ENCODE measurements around the gene RPL35. TPM values are rescaled to one million over a fixed set of nuclear protein-coding genes. Genes with fewer than 3 reads are reported as not detected.

The RPL35 gene
- total RNA-seq, 1 donor from 2014 or later, result 812 TPM

DNA sequence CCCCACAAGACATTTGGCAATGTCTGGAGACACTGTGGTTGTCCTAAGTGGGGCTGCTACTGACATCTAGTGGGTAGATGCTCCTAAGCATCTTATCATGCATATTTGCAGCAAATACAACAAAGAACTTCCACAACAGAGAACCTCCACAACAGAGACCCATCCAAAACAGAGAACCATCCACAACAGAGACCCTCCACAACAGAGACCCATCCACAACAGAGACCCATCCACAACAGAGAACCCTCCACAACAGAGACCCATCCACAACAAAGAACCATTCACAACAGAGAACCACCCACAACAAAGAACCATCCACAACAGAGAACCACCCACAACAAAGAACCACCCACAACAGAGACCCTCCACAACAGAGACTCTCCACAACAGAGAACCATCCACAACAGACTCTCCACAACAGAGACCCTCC is 33.0 kb upstream of the RPL35 start:
- H3K4me3 ChIP-seq, result no peak overlapping the region
- no peaks in the 10 kb centered on the region for H3K4me1 ChIP-seq
- H3K27ac ChIP-seq, result no peak overlapping the region
- TF ChIP-seq, protein P1, sequence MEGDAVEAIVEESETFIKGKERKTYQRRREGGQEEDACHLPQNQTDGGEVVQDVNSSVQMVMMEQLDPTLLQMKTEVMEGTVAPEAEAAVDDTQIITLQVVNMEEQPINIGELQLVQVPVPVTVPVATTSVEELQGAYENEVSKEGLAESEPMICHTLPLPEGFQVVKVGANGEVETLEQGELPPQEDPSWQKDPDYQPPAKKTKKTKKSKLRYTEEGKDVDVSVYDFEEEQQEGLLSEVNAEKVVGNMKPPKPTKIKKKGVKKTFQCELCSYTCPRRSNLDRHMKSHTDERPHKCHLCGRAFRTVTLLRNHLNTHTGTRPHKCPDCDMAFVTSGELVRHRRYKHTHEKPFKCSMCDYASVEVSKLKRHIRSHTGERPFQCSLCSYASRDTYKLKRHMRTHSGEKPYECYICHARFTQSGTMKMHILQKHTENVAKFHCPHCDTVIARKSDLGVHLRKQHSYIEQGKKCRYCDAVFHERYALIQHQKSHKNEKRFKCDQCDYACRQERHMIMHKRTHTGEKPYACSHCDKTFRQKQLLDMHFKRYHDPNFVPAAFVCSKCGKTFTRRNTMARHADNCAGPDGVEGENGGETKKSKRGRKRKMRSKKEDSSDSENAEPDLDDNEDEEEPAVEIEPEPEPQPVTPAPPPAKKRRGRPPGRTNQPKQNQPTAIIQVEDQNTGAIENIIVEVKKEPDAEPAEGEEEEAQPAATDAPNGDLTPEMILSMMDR (IDR thresholded peaks at IDR 0.05), result peak; percentile 16
- DNase-seq, result no peak
- H3K9me3 ChIP-seq, result no peaks in the 10 kb centered on the region
- peaks cover 86% of the 10 kb centered on the region for H3K36me3 ChIP-seq
- H3K27me3 ChIP-seq (ENCODE audit: low read depth), result no peaks in the 10 kb centered on the region
- no peak for ATAC-seq
- intact Hi-C loops (cut with DNase I), result no loop called here

DNA sequence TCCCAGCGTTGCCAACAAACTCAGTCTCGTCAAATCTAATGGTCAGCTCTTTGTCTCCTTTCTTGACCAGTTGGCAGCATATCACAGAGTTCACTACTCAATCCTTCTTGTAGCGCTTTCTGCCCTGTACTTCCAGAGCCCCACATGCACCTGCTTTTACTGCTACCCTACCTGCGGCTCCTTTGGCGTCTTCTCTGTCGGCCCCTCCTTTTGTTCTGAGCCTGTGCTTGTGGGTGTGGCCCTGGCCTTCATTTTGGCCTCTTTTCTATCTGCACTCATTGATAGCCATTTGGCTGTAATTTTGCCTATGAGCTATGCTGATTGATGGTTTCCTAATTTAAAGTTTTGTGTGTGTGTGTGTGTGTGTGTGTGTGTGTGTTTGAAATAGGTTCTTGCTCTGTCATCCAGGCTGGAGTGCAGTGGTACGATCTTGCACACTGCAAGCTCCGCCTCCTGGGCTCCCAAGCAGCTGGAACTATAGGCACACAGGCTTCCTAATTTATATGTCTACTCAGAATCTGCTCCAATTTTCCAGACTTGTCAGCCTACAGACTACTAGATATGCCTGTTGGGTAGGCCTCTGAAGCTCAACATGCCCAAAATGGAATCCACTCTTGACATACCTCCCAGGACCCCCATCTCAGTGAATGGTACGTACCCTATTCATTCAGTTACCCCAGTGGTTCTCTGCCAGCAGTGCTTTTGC is 32.4 kb upstream of the RPL35 start:
- intact Hi-C loops (cut with DNase I), result no loop called here
- H3K27ac ChIP-seq, result no peak overlapping the region
- DNase-seq, result no peak
- ATAC-seq, result no peak
- TF ChIP-seq, protein P1 (IDR thresholded peaks at IDR 0.05), result no peak
- no peak overlapping the region for H3K4me3 ChIP-seq
- no peaks in the 10 kb centered on the region for H3K27me3 ChIP-seq (ENCODE audit: low read depth)
- no peaks in the 10 kb centered on the region for H3K9me3 ChIP-seq
- peaks cover 86% of the 10 kb centered on the region for H3K36me3 ChIP-seq
- no peaks in the 10 kb centered on the region for H3K4me1 ChIP-seq

DNA sequence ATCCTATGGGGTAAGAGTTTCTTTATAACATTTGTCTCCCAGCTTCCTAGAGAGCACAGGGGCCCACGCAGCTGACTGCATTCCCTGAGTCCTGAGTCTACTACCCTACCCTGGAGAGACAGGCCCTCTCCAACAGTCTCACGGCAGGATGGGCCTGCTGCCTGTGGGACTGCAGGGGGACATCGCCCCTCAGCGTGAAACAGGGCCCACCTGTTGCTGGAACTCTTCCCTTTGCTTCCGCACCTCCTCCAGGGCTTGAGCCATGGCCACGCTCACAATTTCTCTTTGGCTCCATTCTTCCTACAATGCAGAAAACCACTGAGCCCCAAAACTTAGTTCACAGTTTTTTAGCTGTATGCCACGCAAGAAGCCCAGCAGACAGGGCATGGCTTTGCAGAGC is 28.4 kb upstream of the RPL35 start:
- TF ChIP-seq, protein P1 (IDR thresholded peaks at IDR 0.05), result no peak
- Histone ChIP-seq H3K36me3 (peaks cover 93% of the 10 kb centered on the region), H3K9me3 (no peaks in the 10 kb centered on the region), H3K4me3 (no peak overlapping the region), H3K4me1 (no peaks in the 10 kb centered on the region), H3K27ac (no peak overlapping the region), H3K27me3 (ENCODE audit: low read depth) (no peaks in the 10 kb centered on the region)
- no peak for DNase-seq
- ATAC-seq, result no peak
- intact Hi-C loops (cut with DNase I), result no loop called here

DNA sequence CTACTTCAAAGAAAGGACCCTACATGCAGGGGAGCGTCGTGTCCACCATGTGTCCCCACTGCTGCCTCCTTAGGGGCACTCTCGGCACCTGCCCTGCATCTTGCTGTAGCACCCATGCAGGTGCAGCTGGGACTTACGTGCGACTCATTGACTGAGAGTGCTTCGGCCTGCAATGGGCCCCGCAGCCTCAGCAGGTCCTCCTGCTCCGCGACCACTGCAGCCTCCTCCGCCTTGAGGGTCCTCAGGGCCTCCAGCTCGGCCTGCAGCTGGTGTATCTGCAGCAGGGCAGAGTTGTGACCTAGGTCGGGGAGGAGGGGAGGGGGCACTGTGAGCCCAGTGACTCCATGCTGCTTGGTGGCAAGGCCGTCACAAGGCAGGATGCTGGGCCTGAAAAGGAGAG is 27.2 kb upstream of the RPL35 start:
- Histone ChIP-seq H3K4me1 (no peaks in the 10 kb centered on the region), H3K27me3 (ENCODE audit: low read depth) (no peaks in the 10 kb centered on the region), H3K27ac (no peak overlapping the region), H3K36me3 (peaks cover 98% of the 10 kb centered on the region), H3K4me3 (no peak overlapping the region), H3K9me3 (no peaks in the 10 kb centered on the region)
- DNase-seq (peak; percentile 38), ATAC-seq (no peak)
- TF ChIP-seq, protein P1 (IDR thresholded peaks at IDR 0.05), result no peak
- intact Hi-C loops (cut with DNase I), result no loop called here

DNA sequence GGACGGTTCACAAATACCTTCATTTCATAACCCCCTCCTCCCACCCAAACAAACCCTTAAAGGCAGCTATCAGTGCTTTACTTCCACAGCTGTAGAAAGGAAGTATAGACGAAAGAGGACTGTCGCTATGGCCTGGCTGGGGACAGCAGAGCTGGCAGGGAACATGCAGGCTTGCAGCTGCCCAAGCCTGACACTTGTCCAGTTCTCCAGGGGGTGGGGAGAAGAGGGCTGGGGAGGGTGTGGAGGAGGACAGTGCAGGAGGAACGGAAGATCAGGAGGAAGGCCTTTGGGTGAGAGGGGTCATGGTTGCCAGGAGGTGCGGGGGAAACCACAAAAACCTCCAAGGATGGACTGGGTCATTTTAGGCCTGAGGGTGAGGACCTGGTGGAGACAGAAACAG is 26.1 kb upstream of the RPL35 start:
- intact Hi-C loops (cut with DNase I), result no loop called here
- no peaks in the 10 kb centered on the region for H3K4me1 ChIP-seq
- TF ChIP-seq, protein P1 (IDR thresholded peaks at IDR 0.05), result no peak
- no peak overlapping the region for H3K4me3 ChIP-seq
- ATAC-seq (no peak), DNase-seq (peak; percentile 6)
- no peaks in the 10 kb centered on the region for H3K9me3 ChIP-seq
- H3K27ac ChIP-seq, result no peak overlapping the region
- H3K27me3 ChIP-seq (ENCODE audit: low read depth), result no peaks in the 10 kb centered on the region
- H3K36me3 ChIP-seq, result peaks cover 94% of the 10 kb centered on the region

All from lower lobe of right lung (tissue), 2 donors.